NAMALWA (cell line): Measurements from ENCODE around the gene GRAMD1A.

Experiments
- DNase-seq: peaks from one replicate; pipeline ENCODE4 v3.0.0-alpha.2; 2015; ENCODE audit warnings: low spot score

Gene GRAMD1A

GRCh38 chr19:35075202-35076025, 75.3 kb downstream of the GRAMD1A start:
- no peak for DNase-seq

- DNase-seq: no peak
Measured at GRCh38 chr19:35076026-35076370, 75.9 kb downstream of the GRAMD1A start.
